GM12878 (cell line): ENCODE measurements around the gene EXOC4. TPM values are rescaled to one million over a fixed set of nuclear protein-coding genes. Genes with fewer than 3 reads are reported as not detected.

ENCODE experiments used
- ATAC-seq: fragments of 200-7000 bp; cut with Tn5 transposase; 3 replicates; pipeline ENCODE4 v1.9.1; 2020; ENCODE audit warnings: mild to moderate bottlenecking, moderate library complexity
- BruUV-seq: library from RNA; stranded (reverse); fragments of 400-500 nt; replicated peaks from 2 replicates; lab custom pipeline; 2021; lab: Mats Ljungman, UMichigan
- CTCF ChIA-PET: fragments of 300-600 bp; sonication (Branson Sonifier 250); formaldehyde crosslinking; extraction: SDS; loops from one replicate; lab custom pipeline; 2021; ENCODE audit warnings: inconsistent platforms; lab: Yijun Ruan, JAX
- POLR2A ChIA-PET: fragments of 350-600 bp; formaldehyde crosslinking; extraction: SDS; loops from one replicate; lab custom pipeline; 2021; ENCODE audit warnings: inconsistent platforms; lab: Charles Lee
- RAD21 ChIA-PET: fragments of 300-600 bp; sonication (Branson Sonifier 250); formaldehyde crosslinking; loops from one replicate; lab custom pipeline; 2023; ENCODE audit warnings: antibody characterized with exemption; ENCODE audit not compliant: unreplicated experiment; lab: Charles Lee
- SMC1A ChIA-PET: fragments of 300-600 bp; sonication (Branson Sonifier 250); formaldehyde crosslinking; loops from one replicate; lab custom pipeline; 2023; ENCODE audit not compliant: unreplicated experiment, uncharacterized antibody; lab: Charles Lee
- DNase-seq: peaks from one replicate; pipeline ENCODE4 v3.0.0-alpha.2; 2011; ENCODE audit warnings: low read depth, low spot score
- FAIRE-seq: peaks from 3 replicates; lab custom pipeline; 2011; peaks lifted over from hg19 to GRCh38; lab: Jason Lieb, UNC
- H2AFZ ChIP-seq: 2 replicates; pipeline ENCODE4 v1.6.0; 2011; ENCODE audit warnings: low read depth, low read length, control low read depth; ENCODE audit not compliant: control insufficient read depth
- H3K27ac ChIP-seq: 2 replicates; pipeline ENCODE4 v1.5.1; 2011; ENCODE audit warnings: control low read depth; ENCODE audit not compliant: control insufficient read depth, insufficient read depth
- H3K27me3 ChIP-seq, 2 experiments: replicated peaks in 1 of 2; 2 replicates each; pipeline versions ENCODE4 v1.6.0 to v1.6.1; 2011; ENCODE audit warnings: low read length in 1 of 2; ENCODE audit not compliant: control insufficient read depth in 2 of 2, insufficient read depth in 2 of 2
- H3K36me3 ChIP-seq, 2 experiments: 2 replicates each; pipeline ENCODE4 v1.5.1; 2011; ENCODE audit warnings: low read length in 1 of 2; ENCODE audit not compliant: control insufficient read depth in 2 of 2, insufficient read depth in 2 of 2
- H3K4me1 ChIP-seq: 2 replicates; pipeline ENCODE4 v1.6.1; 2011; ENCODE audit warnings: mild to moderate bottlenecking, low read length, moderate library complexity, mixed read lengths; ENCODE audit not compliant: control insufficient read depth, insufficient read depth
- H3K4me2 ChIP-seq: 2 replicates; pipeline ENCODE4 v1.6.0; 2011; ENCODE audit warnings: control low read depth; ENCODE audit not compliant: control insufficient read depth, insufficient read depth
- H3K4me3 ChIP-seq: fragments of 200-600 bp; sonication (generic); 2 replicates; pipeline ENCODE4 v1.5.1; 2016
- H3K79me2 ChIP-seq: 2 replicates; pipeline ENCODE4 v1.6.0; 2011; ENCODE audit warnings: low read length; ENCODE audit not compliant: control insufficient read depth, insufficient read depth
- H3K9ac ChIP-seq: 2 replicates; pipeline ENCODE4 v1.8.0; 2011; ENCODE audit warnings: low read length, control low read depth, mixed read lengths; ENCODE audit not compliant: control insufficient read depth, insufficient read depth
- H3K9me3 ChIP-seq: replicated peaks from 3 replicates; pipeline ENCODE4 v1.5.1; 2011; ENCODE audit warnings: mild to moderate bottlenecking, low read length; ENCODE audit not compliant: control insufficient read depth, insufficient read depth
- H4K20me1 ChIP-seq: 2 replicates; pipeline ENCODE4 v1.6.0; 2011; ENCODE audit not compliant: control insufficient read depth, insufficient read depth
- CHD4 ChIP-seq: fragments of 200-600 bp; sonication (generic); IDR thresholded peaks from 2 replicates; pipeline ENCODE4 v1.6.1; 2016; ENCODE audit warnings: mild to moderate bottlenecking
- ETV6 ChIP-seq, 2 experiments: fragments of 450-650 bp in 1 of 2; IDR thresholded peaks in 1 of 2; conservative IDR thresholded peaks in 1 of 2; 2 replicates each; pipeline ENCODE4 v1.6.1; 2014; ENCODE audit warnings: antibody characterized with exemption in 1 of 2, borderline replicate concordance in 1 of 2, low read depth in 1 of 2, mild to moderate bottlenecking in 1 of 2, moderate library complexity in 1 of 2
- IRF3 ChIP-seq: fragments of 450-650 bp; IDR thresholded peaks from 2 replicates; pipeline ENCODE4 v1.6.1; 2014; ENCODE audit warnings: mild to moderate bottlenecking
- JUND ChIP-seq: IDR thresholded peaks from 2 replicates; pipeline ENCODE4 v1.6.1; 2012; ENCODE audit warnings: low read depth, mild to moderate bottlenecking, low read length, improper control_type of control experiment, moderate library complexity
- LARP7 ChIP-seq: fragments of 450-650 bp; IDR thresholded peaks from 2 replicates; pipeline ENCODE4 v1.6.1; 2017; ENCODE audit warnings: mild to moderate bottlenecking
- MTA2 ChIP-seq: fragments of 450-650 bp; IDR thresholded peaks from 2 replicates; pipeline ENCODE4 v1.6.1; 2016; ENCODE audit warnings: low read depth, mild to moderate bottlenecking, moderate library complexity
- PAX5 ChIP-seq: IDR thresholded peaks from 2 replicates; pipeline ENCODE4 v1.6.1; 2011; ENCODE audit warnings: low read depth, low read length, borderline replicate concordance
- POU2F2 ChIP-seq: IDR thresholded peaks from 3 replicates; pipeline ENCODE4 v1.6.1; 2011; ENCODE audit warnings: low read depth, mild to moderate bottlenecking, low read length, borderline replicate concordance
- RAD51 ChIP-seq: fragments of 450-650 bp; IDR thresholded peaks from 2 replicates; pipeline ENCODE4 v1.6.1; 2016; ENCODE audit warnings: moderate library complexity, mild to moderate bottlenecking, inconsistent platforms
- RB1 ChIP-seq: fragments of 450-650 bp; formaldehyde crosslinking; IDR thresholded peaks from 2 replicates; pipeline ENCODE4 v1.6.1; 2017; ENCODE audit warnings: mild to moderate bottlenecking, borderline replicate concordance
- RCOR1 ChIP-seq: conservative IDR thresholded peaks from 2 replicates; pipeline ENCODE4 v1.6.1; 2012; ENCODE audit warnings: low read depth, low read length, improper control_type of control experiment
- SIX5 ChIP-seq: IDR thresholded peaks from 2 replicates; pipeline ENCODE4 v1.6.1; 2011; ENCODE audit warnings: mild to moderate bottlenecking, low read depth, low read length, moderate library complexity; ENCODE audit not compliant: severe bottlenecking
- SUPT20H ChIP-seq: IDR thresholded peaks from 2 replicates; pipeline ENCODE4 v1.6.1; 2011; ENCODE audit warnings: low read depth, mild to moderate bottlenecking, low read length, moderate library complexity, borderline replicate concordance; ENCODE audit not compliant: control insufficient read depth
- TCF3 ChIP-seq: IDR thresholded peaks from 2 replicates; pipeline ENCODE4 v1.6.1; 2012; ENCODE audit warnings: low read depth, mild to moderate bottlenecking, low read length, borderline replicate concordance; ENCODE audit not compliant: insufficient read depth
- TCF7 ChIP-seq: IDR thresholded peaks from 2 replicates; pipeline ENCODE4 v1.6.1; 2014; ENCODE audit warnings: antibody characterized with exemption, borderline replicate concordance
- ZSCAN29 ChIP-seq: fragments of 450-650 bp; IDR thresholded peaks from 2 replicates; pipeline ENCODE4 v1.6.1; 2017; ENCODE audit warnings: mild to moderate bottlenecking, moderate library complexity
- WGBS: methylation state at CpG from one replicate; pipeline ENCODE4 v1.1.6; 2016; ENCODE audit warnings: low lambda C conversion rate; ENCODE audit not compliant: insufficient replicate concordance, insufficient coverage; ENCODE audit errors: missing lambda C conversion rate; 5-methylcytosine and 5-hydroxymethylcytosine counted together
- in situ Hi-C: fragments of 300-500 bp; cut with MboI; formaldehyde crosslinking; loops from 9 replicates; pipeline ENCODE4 v1.14.3; 2018; ENCODE audit warnings: mixed read lengths
- intact Hi-C: fragments of 100-400 bp; cut with micrococcal nuclease; formaldehyde crosslinking; loops from one replicate; pipeline ENCODE4 v1.14.2; 2022; ENCODE audit not compliant: unreplicated experiment
- polyA plus RNA-seq, 11 experiments: library from polyadenylated mRNA; depleted of rRNA in 4 of 11; unstranded in 6 of 11; stranded (reverse) in 5 of 11; fragments of >200 nt; fragmentation: Nextera tagmentation in 4 of 11; fragmentation: Illumina TruSeq in 1 of 11; extraction: Ambion mirVana in 4 of 11; extraction: Trizol in 1 of 11; gene quantifications; 1 replicate in 1 of 11; 2 replicates in 10 of 11; pipeline versions ENCODE4 v1.2.1 to v1.2.3, GENCODE V29; 2011 to 2016; ENCODE audit warnings: inconsistent platforms in 2 of 11, missing spikeins in 2 of 11, low read depth in 1 of 11
- total RNA-seq, 4 experiments: library from RNA; depleted of rRNA in 3 of 4; stranded (reverse); fragments of >200 nt in 3 of 4; fragmentation: Illumina TruSeq in 1 of 4; extraction: Trizol in 1 of 4; gene quantifications; 2 replicates each; pipeline versions ENCODE4 v1.2.1 to v1.2.3, GENCODE V29; 2013 to 2021

Gene EXOC4
- total and polyA plus RNA-seq, 10 of the 15 experiments (the other 5 are each of a cell fraction or from before 2014, with no cell fraction given), result 13.2 to 44.5 (median 29.6) TPM

GRCh38 chr7:133518718-133519117, 265.8 kb downstream of the EXOC4 start (continued):
- no peak for TF ChIP-seq MTA2
- no peak for TF ChIP-seq RCOR1
- no peak for TF ChIP-seq ETV6 (conservative IDR thresholded peaks at IDR 0.05 in 1 of 2, IDR thresholded peaks at IDR 0.05 in 1 of 2; ENCODE audit: borderline replicate concordance in 1 of 2, low read depth in 1 of 2)

- DNase-seq (no peak), FAIRE-seq (no peak), ATAC-seq (no peak)
- in situ Hi-C loops, result no loop called here
- BruUV-seq, result no TSS peak
- 100% methylated on average over 1 of the region's 1 CpG for WGBS
- Histone ChIP-seq H3K4me1 (no peaks in the 10 kb centered on the region), H2AFZ (no peak overlapping the region), H3K4me2 (no peak overlapping the region), H3K27me3 (no peaks in the 10 kb centered on the region), H4K20me1 (no peaks in the 10 kb centered on the region), H3K9me3 (no peaks in the 10 kb centered on the region), H3K27ac (no peak overlapping the region), H3K36me3 (no peaks in the 10 kb centered on the region), H3K9ac (no peak overlapping the region), H3K4me3 (no peak overlapping the region), H3K79me2 (no peaks in the 10 kb centered on the region)
- TF ChIP-seq ZSCAN29, result no peak
- no peak for TF ChIP-seq RB1
- no peak for TF ChIP-seq POU2F2
- no peak for TF ChIP-seq TCF3
- TF ChIP-seq RAD51, result no peak
- no peak for TF ChIP-seq TCF7
- no peak for TF ChIP-seq SUPT20H
- TF ChIP-seq LARP7, result no peak
- no peak for TF ChIP-seq IRF3
- no peak for TF ChIP-seq PAX5
- TF ChIP-seq JUND, result no peak
- TF ChIP-seq SIX5, result no peak
- no peak for TF ChIP-seq CHD4
- ChIA-PET POLR2A (no interaction called here), SMC1A (no interaction called here), CTCF (interaction anchor here (0.5 to 1.5 kb wide), 2 partner anchors 36 to 688 kb away, joined by 3 read pairs; no protein-coding TSS in a partner anchor), RAD21 (no interaction called here)
- intact Hi-C loops, result no loop called here
Measured at GRCh38 chr7:133520248-133520647, 267.4 kb downstream of the EXOC4 start.
